Bone marrow (tissue), 2 donors: ENCODE measurements around the gene SEMA4B.
"Not testable (repeated sequence)": the region's sequence is repeated elsewhere in the genome, so short reads cannot be mapped to it uniquely, and the experiment has no call there.

Experiments used
- DNase-seq, 2 donors: peaks; one replicate each; lab custom pipeline; 2025; lab: John Stamatoyannopoulos, UW

The SEMA4B gene

GRCh38 chr15:90261811-90262210, 60.7 kb downstream of the SEMA4B start:
- DNase-seq: no peak

- no peak for DNase-seq
These were observed 61.3 kb downstream of the SEMA4B start for GRCh38 chr15:90262426-90262825.

GRCh38 chr15:90264671-90265070, 63.5 kb downstream of the SEMA4B start:
- no peak for DNase-seq

GRCh38 chr15:90265271-90266060, 64.3 kb downstream of the SEMA4B start, which contains the start of gene NGRN:
TSS of gene NGRN (plus strand) at chr15:90265672. CDS start at chr15:90265713, 41 bp downstream.
- DNase-seq: peak; percentile 87 to 92

GRCh38 chr15:90266061-90266431, 64.9 kb downstream of the SEMA4B start:
- no peak for DNase-seq

- DNase-seq: no peak
These were observed 65.4 kb downstream of the SEMA4B start for GRCh38 chr15:90266485-90266884.

GRCh38 chr15:90268415-90268814, 67.3 kb downstream of the SEMA4B start:
- no peak for DNase-seq

- DNase-seq: no peak
These were observed 69.5 kb downstream of the SEMA4B start for GRCh38 chr15:90270502-90271150.

GRCh38 chr15:90271459-90272166, 70.5 kb downstream of the SEMA4B start:
- no peak for DNase-seq

- not testable (repeated sequence) for DNase-seq
These were observed 77.3 kb downstream of the SEMA4B start for GRCh38 chr15:90278467-90278866.
